ENCODE measurements around the gene CRYGC.
"Not testable (repeated sequence)": the region's sequence is repeated elsewhere in the genome, so short reads cannot be mapped to it uniquely, and the experiment has no call there.

GRCh38 chr2:208112273-208112745 lies 17.3 kb downstream of the CRYGC start:
- not testable (repeated sequence) for TF ChIP-seq CTCF (IDR thresholded peaks at IDR 0.05; ENCODE audit: poor library complexity); EZH2phosphoT487 (IDR thresholded peaks at IDR 0.05; ENCODE audit: low read depth, severe bottlenecking, unreplicated experiment); EZH2 (IDR thresholded peaks at IDR 0.05; ENCODE audit: borderline replicate concordance)
